PC-3 (cell line): Measurements from ENCODE around the gene KIF17. TPM values are rescaled to one million over a fixed set of nuclear protein-coding genes. Genes with fewer than 3 reads are reported as not detected.

Source experiments
- ATAC-seq: fragments of 200-7000 bp; cut with Tn5 transposase; 2 replicates; pipeline ENCODE4 v1.9.1; 2020; ENCODE audit warnings: mild to moderate bottlenecking, moderate library complexity
- BruUV-seq: library from RNA; stranded (reverse); fragments of 400-500 nt; replicated peaks from 2 replicates; lab custom pipeline; 2021; lab: Mats Ljungman, UMichigan
- CTCF ChIA-PET: fragments of 300-600 bp; sonication (Branson Sonifier 250); formaldehyde crosslinking; loops from one replicate; lab custom pipeline; 2022; ENCODE audit warnings: antibody characterized with exemption; lab: Charles Lee
- POLR2A ChIA-PET: fragments of 300-600 bp; sonication (Branson Sonifier 250); formaldehyde crosslinking; loops from one replicate; lab custom pipeline; 2022; ENCODE audit warnings: antibody characterized with exemption; ENCODE audit not compliant: unreplicated experiment; lab: Charles Lee
- DNase-seq: peaks from one replicate; pipeline ENCODE4 v3.0.0-alpha.2; 2015
- H2AFZ ChIP-seq: fragments of 300-600 bp; sonication (generic); 2 replicates; pipeline ENCODE4 v1.6.0; 2016; ENCODE audit warnings: antibody characterized with exemption, low read length
- H3F3A ChIP-seq: fragments of 300-600 bp; sonication (generic); one replicate; pipeline ENCODE4 v1.6.0; 2017; ENCODE audit warnings: antibody characterized with exemption, low read length, control low read depth, mild to moderate bottlenecking; ENCODE audit not compliant: unreplicated experiment
- H3K27ac ChIP-seq: fragments of 300-600 bp; sonication (generic); 2 replicates; pipeline ENCODE4 v1.5.1; 2016; ENCODE audit warnings: mild to moderate bottlenecking, low read length
- H3K27me3 ChIP-seq: fragments of 300-600 bp; sonication (generic); 2 replicates; pipeline ENCODE4 v1.6.1; 2016; ENCODE audit warnings: low read length, mixed read lengths
- H3K36me3 ChIP-seq: fragments of 300-600 bp; sonication (generic); 2 replicates; pipeline ENCODE4 v1.6.1; 2016; ENCODE audit warnings: low read depth, mixed run types, low read length, mixed read lengths
- H3K4me1 ChIP-seq: fragments of 300-600 bp; sonication (generic); 2 replicates; pipeline ENCODE4 v1.5.1; 2016; ENCODE audit warnings: low read length; ENCODE audit not compliant: insufficient read depth
- H3K4me2 ChIP-seq: fragments of 300-600 bp; sonication (generic); 2 replicates; pipeline ENCODE4 v1.6.0; 2016; ENCODE audit warnings: low read length
- H3K4me3 ChIP-seq: fragments of 300-600 bp; sonication (generic); 2 replicates; pipeline ENCODE4 v1.5.1; 2016; ENCODE audit warnings: mild to moderate bottlenecking, low read length, mixed read lengths
- H3K79me2 ChIP-seq: fragments of 300-600 bp; sonication (generic); 2 replicates; pipeline ENCODE4 v1.6.1; 2017; ENCODE audit warnings: low read length, mixed read lengths
- H3K9ac ChIP-seq: fragments of 300-600 bp; sonication (generic); 2 replicates; pipeline ENCODE4 v1.6.0; 2016; ENCODE audit warnings: mild to moderate bottlenecking, low read length
- H3K9me2 ChIP-seq: fragments of 300-600 bp; sonication (generic); replicated peaks from 2 replicates; pipeline ENCODE4 v1.6.1; 2016; ENCODE audit warnings: mixed run types, low read length, mixed read lengths
- H3K9me3 ChIP-seq: fragments of 300-600 bp; sonication (generic); 2 replicates; pipeline ENCODE4 v1.6.1; 2016; ENCODE audit warnings: low read length, mixed read lengths
- H4K20me1 ChIP-seq: fragments of 300-600 bp; sonication (generic); 2 replicates; pipeline ENCODE4 v1.6.1; 2016; ENCODE audit warnings: low read length, mixed read lengths
- EZH2 ChIP-seq: fragments of 300-600 bp; sonication (generic); IDR thresholded peaks from one replicate; pipeline ENCODE4 v1.6.1; 2017; ENCODE audit warnings: antibody characterized with exemption, mild to moderate bottlenecking, low read length; ENCODE audit not compliant: unreplicated experiment
- EZH2phosphoT487 ChIP-seq: fragments of 300-600 bp; sonication (generic); IDR thresholded peaks from 2 replicates; pipeline ENCODE4 v1.6.1; 2018; ENCODE audit warnings: mild to moderate bottlenecking, antibody characterized with exemption, low read length, borderline replicate concordance
- intact Hi-C: fragments of 100-400 bp; cut with micrococcal nuclease; formaldehyde crosslinking; loops from 2 replicates; pipeline ENCODE4 v1.9.0; 2023
- total RNA-seq: library from RNA; depleted of rRNA; stranded (reverse); fragments of >200 nt; gene quantifications from 2 replicates; pipeline ENCODE4 v1.2.3, GENCODE V29; 2014
- TF ChIP-seq, protein P1 (sequence below): fragments of 300-600 bp; sonication (generic); conservative IDR thresholded peaks from 2 replicates; pipeline ENCODE4 v1.5.1; 2017; ENCODE audit warnings: antibody characterized with exemption, low read depth, mild to moderate bottlenecking, low read length

The KIF17 gene
- total RNA-seq, 1 experiment from 2014 or later = 0.33 TPM

DNA sequence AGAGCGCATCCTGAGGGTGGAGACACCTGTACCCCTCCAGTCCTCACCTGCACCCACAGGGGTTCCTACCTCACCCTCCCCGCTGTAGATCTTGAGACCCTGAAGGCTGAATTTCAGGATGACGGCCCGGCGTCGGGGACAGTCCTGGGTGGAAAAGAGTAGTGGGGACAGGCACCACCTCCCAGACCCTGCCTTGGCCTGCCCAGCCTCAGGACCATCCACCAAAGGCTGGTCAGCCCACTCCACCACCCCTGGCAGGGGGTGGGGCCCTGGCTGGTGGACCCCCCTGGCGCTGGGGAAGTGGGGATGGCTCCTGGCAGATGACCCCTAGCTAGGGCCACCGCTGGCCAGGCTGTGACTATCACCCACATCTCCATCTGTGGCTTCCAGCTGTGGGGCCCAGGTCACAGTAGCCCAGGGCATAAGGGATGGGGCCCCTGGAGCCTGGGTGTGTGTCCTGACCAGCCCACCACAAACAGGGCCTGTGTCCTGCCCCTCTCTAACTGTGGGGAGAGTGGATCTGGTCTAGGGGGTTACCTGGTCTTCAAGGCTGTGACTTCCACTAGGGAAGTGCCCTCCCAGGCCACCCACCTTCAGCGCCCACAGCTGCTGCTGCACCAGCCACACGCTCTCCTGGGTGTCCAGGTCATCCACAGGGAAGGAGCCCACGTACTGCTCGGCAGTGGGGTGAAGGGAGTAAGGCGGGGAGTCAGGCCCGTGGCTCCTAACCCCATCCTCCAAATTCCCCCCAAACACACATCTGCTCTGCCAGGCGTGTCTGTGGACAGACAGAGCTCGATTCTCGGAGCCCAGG, 9.3 kb upstream of the KIF17 start:
- no TSS peak for BruUV-seq
- Histone ChIP-seq H3K4me1 (peaks cover 6% of the 10 kb centered on the region; the same call in 1 of the 2 replicates), H3K9me3 (no peaks in the 10 kb centered on the region), H3K9ac (no peak overlapping the region), H3F3A (no peaks in the 10 kb centered on the region), H3K79me2 (no peaks in the 10 kb centered on the region), H4K20me1 (no peaks in the 10 kb centered on the region), H3K27ac (no peak overlapping the region), H3K36me3 (no peaks in the 10 kb centered on the region), H2AFZ (no peak overlapping the region), H3K4me2 (no peak overlapping the region), H3K9me2 (no peaks in the 10 kb centered on the region), H3K4me3 (no peak overlapping the region), H3K27me3 (no peaks in the 10 kb centered on the region)
- intact Hi-C loops = no loop called here
- ChIA-PET CTCF (no interaction called here), POLR2A (no interaction called here)
- ATAC-seq = no peak
- no peak for TF ChIP-seq EZH2
- TF ChIP-seq, protein P1, sequence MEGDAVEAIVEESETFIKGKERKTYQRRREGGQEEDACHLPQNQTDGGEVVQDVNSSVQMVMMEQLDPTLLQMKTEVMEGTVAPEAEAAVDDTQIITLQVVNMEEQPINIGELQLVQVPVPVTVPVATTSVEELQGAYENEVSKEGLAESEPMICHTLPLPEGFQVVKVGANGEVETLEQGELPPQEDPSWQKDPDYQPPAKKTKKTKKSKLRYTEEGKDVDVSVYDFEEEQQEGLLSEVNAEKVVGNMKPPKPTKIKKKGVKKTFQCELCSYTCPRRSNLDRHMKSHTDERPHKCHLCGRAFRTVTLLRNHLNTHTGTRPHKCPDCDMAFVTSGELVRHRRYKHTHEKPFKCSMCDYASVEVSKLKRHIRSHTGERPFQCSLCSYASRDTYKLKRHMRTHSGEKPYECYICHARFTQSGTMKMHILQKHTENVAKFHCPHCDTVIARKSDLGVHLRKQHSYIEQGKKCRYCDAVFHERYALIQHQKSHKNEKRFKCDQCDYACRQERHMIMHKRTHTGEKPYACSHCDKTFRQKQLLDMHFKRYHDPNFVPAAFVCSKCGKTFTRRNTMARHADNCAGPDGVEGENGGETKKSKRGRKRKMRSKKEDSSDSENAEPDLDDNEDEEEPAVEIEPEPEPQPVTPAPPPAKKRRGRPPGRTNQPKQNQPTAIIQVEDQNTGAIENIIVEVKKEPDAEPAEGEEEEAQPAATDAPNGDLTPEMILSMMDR = no peak
- no peak for TF ChIP-seq EZH2phosphoT487
- no peak for DNase-seq

DNA sequence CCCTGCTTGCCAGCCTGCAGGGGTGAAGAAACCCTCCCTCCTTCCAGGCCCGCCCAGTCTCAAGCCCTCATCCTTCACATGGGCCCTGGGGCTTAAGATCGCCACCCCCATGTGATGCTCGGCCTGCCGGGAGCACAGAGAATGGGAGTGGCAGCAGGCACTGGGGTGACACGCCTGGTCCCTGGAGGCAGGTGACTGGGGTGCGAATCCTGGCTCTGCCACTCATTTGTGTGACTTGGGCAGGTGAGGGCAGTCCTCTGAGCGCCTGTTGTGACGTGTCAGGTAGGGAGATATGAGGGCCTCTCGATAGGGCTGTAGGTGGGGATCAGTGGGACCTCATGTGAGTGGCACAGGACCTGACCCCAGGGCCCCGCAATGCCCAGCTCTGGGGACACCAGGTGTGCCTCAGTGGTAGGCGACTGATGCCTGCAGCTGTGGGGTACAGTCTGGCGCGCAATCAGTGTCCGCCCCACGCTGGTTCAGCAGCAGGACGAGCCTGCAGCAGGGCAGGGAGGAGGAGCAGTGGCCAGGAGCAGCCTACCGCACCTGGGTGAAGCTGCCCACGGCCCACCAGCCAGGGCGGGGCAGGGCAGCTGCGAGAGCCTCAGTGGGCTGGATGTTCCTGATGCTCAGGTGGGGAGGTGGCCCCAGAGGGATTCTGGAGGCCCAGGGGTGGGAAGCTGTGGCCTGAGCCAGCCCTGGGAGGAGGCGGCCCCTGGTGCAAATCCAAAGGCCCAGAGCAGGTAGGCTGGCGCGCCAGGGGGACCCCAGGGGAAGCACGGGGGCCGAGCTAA, 8.5 kb upstream of the KIF17 start:
- H3K9me2 ChIP-seq = no peaks in the 10 kb centered on the region
- no peak overlapping the region for H3K27ac ChIP-seq
- TF ChIP-seq EZH2phosphoT487 = no peak
- TF ChIP-seq, protein P1 = no peak
- no peak for TF ChIP-seq EZH2
- CTCF ChIA-PET = no interaction called here
- H3K9ac ChIP-seq = no peak overlapping the region
- DNase-seq (no peak), ATAC-seq (no peak)
- H3K4me2 ChIP-seq = no peak overlapping the region
- H3F3A ChIP-seq = no peaks in the 10 kb centered on the region
- POLR2A ChIA-PET = no interaction called here
- no TSS peak for BruUV-seq
- H3K4me1 ChIP-seq = peaks cover 4% of the 10 kb centered on the region; the same call in 1 of the 2 replicates
- H3K4me3 ChIP-seq = no peak overlapping the region
- H4K20me1 ChIP-seq = no peaks in the 10 kb centered on the region
- H2AFZ ChIP-seq = no peak overlapping the region
- no peaks in the 10 kb centered on the region for H3K36me3 ChIP-seq
- no peaks in the 10 kb centered on the region for H3K9me3 ChIP-seq
- H3K27me3 ChIP-seq = no peaks in the 10 kb centered on the region
- intact Hi-C loops = no loop called here
- no peaks in the 10 kb centered on the region for H3K79me2 ChIP-seq
